Myocyte (in vitro differentiated cells): Measurements from ENCODE around the gene CFAP61. TPM values are rescaled to one million over a fixed set of nuclear protein-coding genes. Genes with fewer than 3 reads are reported as not detected.
"Not testable (repeated sequence)": the region's sequence is repeated elsewhere in the genome, so short reads cannot be mapped to it uniquely, and the experiment has no call there.

Experiments used
- DNase-seq: peaks from one replicate; pipeline ENCODE4 v3.0.0-alpha.2; 2012; ENCODE audit warnings: low read depth
- total RNA-seq: library from RNA; depleted of rRNA; stranded (reverse); fragments of >200 nt; gene quantifications from 2 replicates; pipeline ENCODE4 v1.2.3, GENCODE V29; 2014

The CFAP61 gene
- total RNA-seq, 1 donor from 2014 or later = 0.83 TPM

- no peak for DNase-seq
These were observed 154.5 kb downstream of the CFAP61 start for GRCh38 chr20:20206788-20207187.

- no peak for DNase-seq
These were observed 155.0 kb downstream of the CFAP61 start for GRCh38 chr20:20207291-20207690.

GRCh38 chr20:20207872-20208271, 155.5 kb downstream of the CFAP61 start:
- no peak for DNase-seq

- DNase-seq = no peak
These were observed 157.4 kb downstream of the CFAP61 start for GRCh38 chr20:20209684-20210083.

GRCh38 chr20:20210327-20210726, 158.0 kb downstream of the CFAP61 start:
- peak; percentile 40 for DNase-seq

- DNase-seq = no peak
These were observed 158.6 kb downstream of the CFAP61 start for GRCh38 chr20:20210943-20211273.

- no peak for DNase-seq
These were observed 159.1 kb downstream of the CFAP61 start for GRCh38 chr20:20211274-20211987.

GRCh38 chr20:20211988-20212518, 159.7 kb downstream of the CFAP61 start:
- DNase-seq = no peak

- no peak for DNase-seq
These were observed 160.4 kb downstream of the CFAP61 start for GRCh38 chr20:20212675-20213096.

GRCh38 chr20:20213526-20214121, 161.3 kb downstream of the CFAP61 start:
- DNase-seq = no peak

- no peak for DNase-seq
These were observed 162.5 kb downstream of the CFAP61 start for GRCh38 chr20:20214757-20215275.

- DNase-seq = no peak
These were observed 163.8 kb downstream of the CFAP61 start for GRCh38 chr20:20215976-20216727.

GRCh38 chr20:20216941-20217340, 164.6 kb downstream of the CFAP61 start:
- no peak for DNase-seq

- no peak for DNase-seq
These were observed 165.3 kb downstream of the CFAP61 start for GRCh38 chr20:20217621-20218020.

- not testable (repeated sequence) for DNase-seq
These were observed 165.8 kb downstream of the CFAP61 start for GRCh38 chr20:20218106-20218505.

- DNase-seq = no peak
These were observed 166.7 kb downstream of the CFAP61 start for GRCh38 chr20:20219016-20219415.

- no peak for DNase-seq
These were observed 167.8 kb downstream of the CFAP61 start for GRCh38 chr20:20220134-20220533.

- DNase-seq = no peak
These were observed 171.6 kb downstream of the CFAP61 start for GRCh38 chr20:20223981-20224380.

- DNase-seq = no peak
These were observed 172.5 kb downstream of the CFAP61 start for GRCh38 chr20:20224806-20225205.

- no peak for DNase-seq
These were observed 173.2 kb downstream of the CFAP61 start for GRCh38 chr20:20225325-20226043.

GRCh38 chr20:20226554-20226953, 174.2 kb downstream of the CFAP61 start:
- DNase-seq = no peak
